Peyer's patch (tissue), 4 donors: ENCODE results near the gene KDR. TPM values are rescaled to one million over a fixed set of nuclear protein-coding genes. Genes with fewer than 3 reads are reported as not detected.

Experiments
- DNase-seq, 3 donors: peaks; one replicate each; pipeline ENCODE4 v3.0.0-alpha.2; 2017 to 2019
- H3K27ac ChIP-seq, 4 donors: fragments of 200-600 bp; sonication (generic); one replicate each; pipeline ENCODE4 v1.5.1; 2016 to 2019
- H3K27me3 ChIP-seq, 2 donors: fragments of 200-600 bp; sonication (generic); one replicate each; pipeline ENCODE4 v1.5.1; 2019
- H3K36me3 ChIP-seq, 3 donors: fragments of 200-600 bp; sonication (generic); one replicate each; pipeline ENCODE4 v1.5.1; 2016 to 2019
- H3K4me1 ChIP-seq, 4 donors: fragments of 200-600 bp; sonication (generic); one replicate each; pipeline ENCODE4 v1.5.1; 2016 to 2019
- H3K4me3 ChIP-seq, 4 donors: fragments of 200-600 bp; sonication (generic); 1 replicate in 3 of 4; 2 replicates in 1 of 4; pipeline ENCODE4 v1.5.1; 2016 to 2019; ENCODE audit warnings: mild to moderate bottlenecking in 1 of 4
- H3K9me3 ChIP-seq, 4 donors: fragments of 200-600 bp; sonication (generic); one replicate each; pipeline ENCODE4 v1.5.1; 2016 to 2019; ENCODE audit warnings: mild to moderate bottlenecking in 1 of 4
- POLR2A ChIP-seq, 2 donors: fragments of 450-650 bp; IDR thresholded peaks; one replicate each; pipeline ENCODE4 v1.5.1; 2017; ENCODE audit warnings: antibody characterized with exemption in 2 of 2, mild to moderate bottlenecking in 2 of 2, moderate library complexity in 2 of 2
- total RNA-seq, 4 donors: library from RNA; depleted of rRNA; stranded (reverse); fragments of >200 nt; gene quantifications; one replicate each; pipeline ENCODE4 v1.1.0, GENCODE V29; 2016
- TF ChIP-seq, protein P1 (sequence below), 6 experiments: fragments of 450-650 bp in 4 of 6; fragments of 200-600 bp in 2 of 6; sonication (generic) in 1 of 6; IDR thresholded peaks; one replicate each; pipeline ENCODE4 v1.5.1; 2017 to 2019; ENCODE audit warnings: antibody characterized with exemption in 6 of 6, mild to moderate bottlenecking in 3 of 6, moderate library complexity in 1 of 6

Gene KDR
- total RNA-seq, 4 donors from 2014 or later: 5.2 to 24.8 (median 6.2) TPM

DNA sequence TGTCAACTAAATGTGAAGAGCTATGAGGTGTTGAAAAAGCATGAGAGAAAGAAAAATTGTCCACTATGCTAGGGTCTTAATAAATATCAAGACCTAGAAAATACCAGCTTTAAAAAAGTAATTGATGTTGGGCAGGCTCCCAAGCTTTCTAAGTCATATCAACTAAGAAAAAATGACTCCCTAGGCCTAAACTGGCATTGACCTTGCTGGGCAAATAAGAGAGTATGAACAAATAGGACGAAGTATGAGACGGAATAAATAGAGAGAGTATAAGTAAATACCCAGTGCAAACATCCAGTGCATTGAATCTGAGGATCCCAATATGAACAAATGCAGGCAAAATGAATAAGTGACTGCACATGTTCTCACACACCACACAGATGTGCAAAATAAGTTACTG is 3.2 kb downstream of the KDR start:
- H3K27ac ChIP-seq: no peak overlapping the region
- no peak overlapping the region for H3K4me3 ChIP-seq

DNA sequence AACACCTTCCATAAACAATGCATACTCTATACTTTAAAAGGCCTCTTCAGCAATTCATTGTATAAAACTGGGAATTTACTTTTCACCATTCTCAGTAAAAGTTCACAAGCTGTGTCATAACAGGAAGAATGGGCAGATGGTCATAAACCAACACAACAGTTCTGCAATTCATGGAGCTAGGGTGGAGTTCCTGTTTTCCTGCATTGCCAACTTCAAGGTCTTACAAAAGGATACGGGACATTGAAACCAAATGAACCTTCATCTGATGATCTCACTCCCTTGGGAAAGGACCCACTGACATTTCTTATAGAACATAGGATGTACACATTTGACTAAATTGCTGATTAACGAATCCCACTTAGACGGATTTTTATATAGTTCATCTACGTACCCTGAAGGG is 4.1 kb downstream of the KDR start:
- no peak for DNase-seq
- H3K9me3 ChIP-seq: no peaks in the 10 kb centered on the region
- no peak overlapping the region for H3K27ac ChIP-seq
- TF ChIP-seq, protein P1, sequence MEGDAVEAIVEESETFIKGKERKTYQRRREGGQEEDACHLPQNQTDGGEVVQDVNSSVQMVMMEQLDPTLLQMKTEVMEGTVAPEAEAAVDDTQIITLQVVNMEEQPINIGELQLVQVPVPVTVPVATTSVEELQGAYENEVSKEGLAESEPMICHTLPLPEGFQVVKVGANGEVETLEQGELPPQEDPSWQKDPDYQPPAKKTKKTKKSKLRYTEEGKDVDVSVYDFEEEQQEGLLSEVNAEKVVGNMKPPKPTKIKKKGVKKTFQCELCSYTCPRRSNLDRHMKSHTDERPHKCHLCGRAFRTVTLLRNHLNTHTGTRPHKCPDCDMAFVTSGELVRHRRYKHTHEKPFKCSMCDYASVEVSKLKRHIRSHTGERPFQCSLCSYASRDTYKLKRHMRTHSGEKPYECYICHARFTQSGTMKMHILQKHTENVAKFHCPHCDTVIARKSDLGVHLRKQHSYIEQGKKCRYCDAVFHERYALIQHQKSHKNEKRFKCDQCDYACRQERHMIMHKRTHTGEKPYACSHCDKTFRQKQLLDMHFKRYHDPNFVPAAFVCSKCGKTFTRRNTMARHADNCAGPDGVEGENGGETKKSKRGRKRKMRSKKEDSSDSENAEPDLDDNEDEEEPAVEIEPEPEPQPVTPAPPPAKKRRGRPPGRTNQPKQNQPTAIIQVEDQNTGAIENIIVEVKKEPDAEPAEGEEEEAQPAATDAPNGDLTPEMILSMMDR (IDR thresholded peaks at IDR 0.05): no peak
- TF ChIP-seq POLR2A (IDR thresholded peaks at IDR 0.05): no peak
- no peaks in the 10 kb centered on the region for H3K36me3 ChIP-seq
- H3K4me1 ChIP-seq: no peaks in the 10 kb centered on the region
- no peaks in the 10 kb centered on the region for H3K27me3 ChIP-seq
- H3K4me3 ChIP-seq: no peak overlapping the region

More for the DNA sequence above, 3.2 kb downstream of the KDR start:
- Histone ChIP-seq H3K9me3 (no peaks in the 10 kb centered on the region), H3K27me3 (no peaks in the 10 kb centered on the region), H3K36me3 (no peaks in the 10 kb centered on the region), H3K4me1 (no peaks in the 10 kb centered on the region)
- DNase-seq: no peak
- TF ChIP-seq, protein P1 (IDR thresholded peaks at IDR 0.05): no peak
- TF ChIP-seq POLR2A (IDR thresholded peaks at IDR 0.05): no peak

DNA sequence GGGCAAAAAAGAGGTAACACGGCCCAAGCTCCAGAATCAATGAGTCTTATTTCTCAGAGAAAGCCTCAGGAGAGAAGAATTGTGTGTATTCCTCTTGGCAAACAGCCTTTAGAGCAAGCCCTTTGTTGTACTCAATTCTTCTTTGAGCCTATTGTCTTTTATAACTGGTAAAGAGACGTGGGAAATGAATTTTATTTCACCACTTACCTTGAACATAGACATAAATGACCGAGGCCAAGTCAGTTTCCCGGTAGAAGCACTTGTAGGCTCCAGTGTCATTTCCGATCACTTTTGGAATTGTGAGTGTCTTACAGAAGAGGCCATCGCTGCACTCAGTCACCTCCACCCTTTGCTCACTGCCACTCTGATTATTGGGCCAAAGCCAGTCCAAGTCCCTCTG is 7.0 kb downstream of the KDR start:
- Histone ChIP-seq H3K4me3 (no peak overlapping the region), H3K36me3 (no peaks in the 10 kb centered on the region), H3K27me3 (no peaks in the 10 kb centered on the region), H3K27ac (no peak overlapping the region), H3K4me1 (no peaks in the 10 kb centered on the region), H3K9me3 (no peaks in the 10 kb centered on the region)
- no peak for DNase-seq
- TF ChIP-seq, protein P1 (IDR thresholded peaks at IDR 0.05): no peak
- TF ChIP-seq POLR2A (IDR thresholded peaks at IDR 0.05): no peak

DNA sequence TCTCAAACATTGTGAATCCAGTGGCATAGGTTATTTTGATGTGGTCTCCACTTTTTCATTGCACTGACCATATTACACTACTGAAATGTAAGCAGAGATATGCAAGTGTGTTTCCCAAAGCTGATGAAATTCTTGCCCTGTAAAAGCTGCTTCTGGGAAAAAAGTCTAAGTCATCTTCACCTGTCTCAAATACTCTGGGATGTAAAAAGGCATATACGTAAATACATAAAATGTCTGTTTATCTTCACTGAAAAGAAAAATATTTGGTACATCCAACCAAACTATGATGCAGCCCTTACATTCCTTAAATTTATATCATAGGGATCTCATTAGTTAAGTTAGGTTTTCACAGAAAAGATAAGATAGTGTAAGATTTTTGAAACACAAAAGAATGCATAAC is 7.9 kb downstream of the KDR start:
- no peak overlapping the region for H3K4me3 ChIP-seq
- no peak overlapping the region for H3K27ac ChIP-seq
- H3K4me1 ChIP-seq: no peaks in the 10 kb centered on the region
- H3K9me3 ChIP-seq: no peaks in the 10 kb centered on the region
- H3K36me3 ChIP-seq: no peaks in the 10 kb centered on the region
- no peak for DNase-seq
- H3K27me3 ChIP-seq: no peaks in the 10 kb centered on the region
- TF ChIP-seq, protein P1 (IDR thresholded peaks at IDR 0.05): no peak
- TF ChIP-seq POLR2A (IDR thresholded peaks at IDR 0.05): no peak

DNA sequence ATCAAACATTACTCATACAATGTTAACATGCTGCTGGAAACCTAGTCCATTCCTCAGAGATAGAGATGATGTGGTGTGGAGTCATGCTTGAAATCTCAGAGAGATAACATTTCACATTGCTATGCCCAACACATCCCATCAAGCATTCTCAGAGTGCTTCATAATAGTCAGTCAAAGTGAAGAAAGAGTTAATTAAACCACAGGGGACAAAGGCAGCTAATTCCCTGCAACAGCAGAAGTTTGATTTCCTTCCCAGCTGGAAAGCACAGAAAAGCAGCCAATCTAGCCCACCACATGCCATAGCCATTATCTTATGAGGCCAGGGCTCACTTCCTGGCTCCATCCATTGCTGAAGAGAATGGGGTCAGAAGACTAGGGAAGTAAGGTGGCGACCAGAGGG is 8.9 kb downstream of the KDR start:
- H3K36me3 ChIP-seq: no peaks in the 10 kb centered on the region
- H3K9me3 ChIP-seq: no peaks in the 10 kb centered on the region
- DNase-seq: no peak
- no peak for TF ChIP-seq POLR2A (IDR thresholded peaks at IDR 0.05)
- TF ChIP-seq, protein P1 (IDR thresholded peaks at IDR 0.05): no peak
- no peaks in the 10 kb centered on the region for H3K4me1 ChIP-seq
- no peaks in the 10 kb centered on the region for H3K27me3 ChIP-seq
- H3K27ac ChIP-seq: no peak overlapping the region
- no peak overlapping the region for H3K4me3 ChIP-seq

DNA sequence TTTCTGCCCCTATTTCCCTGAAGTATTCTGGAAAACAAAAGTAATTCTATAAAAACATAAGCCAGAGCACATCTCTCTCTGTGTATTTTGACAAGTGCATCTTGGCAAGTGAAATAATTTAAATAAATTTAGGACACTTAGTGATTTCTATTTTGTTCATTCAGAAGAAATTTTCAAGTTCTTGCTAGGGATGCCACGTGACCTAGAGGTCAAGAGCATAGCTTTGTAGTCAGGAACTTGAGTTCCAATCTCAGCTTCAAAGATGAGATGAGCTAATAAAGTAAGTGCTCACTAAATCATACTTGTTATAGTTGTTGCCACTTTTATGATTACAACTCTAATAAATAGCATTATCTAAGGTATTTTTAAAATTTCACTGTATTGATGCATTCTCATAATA is 13.8 kb downstream of the KDR start:
- Histone ChIP-seq H3K27ac (no peak overlapping the region), H3K9me3 (no peaks in the 10 kb centered on the region), H3K36me3 (no peaks in the 10 kb centered on the region), H3K4me1 (no peaks in the 10 kb centered on the region), H3K27me3 (no peaks in the 10 kb centered on the region), H3K4me3 (no peak overlapping the region)
- TF ChIP-seq POLR2A (IDR thresholded peaks at IDR 0.05): no peak
- TF ChIP-seq, protein P1 (IDR thresholded peaks at IDR 0.05): no peak
- no peak for DNase-seq
